Naive thymus-derived CD4-positive, alpha-beta T cell (primary cell): Measurements from ENCODE around the gene FCAMR. TPM values are rescaled to one million over a fixed set of nuclear protein-coding genes. Genes with fewer than 3 reads are reported as not detected.

Experiments
- ATAC-seq: fragments of 150-1000 bp; cut with Tn5 transposase; 2 replicates; pipeline ENCODE4 v1.10.0; 2021; ENCODE audit warnings: mild to moderate bottlenecking, moderate library complexity
- CTCF ChIA-PET: fragments of 350-600 bp; sonication (Branson Sonifier 250); formaldehyde crosslinking; loops from one replicate; lab custom pipeline; 2021; ENCODE audit warnings: antibody characterized with exemption; lab: Charles Lee
- POLR2A ChIA-PET: fragments of 350-600 bp; sonication (Branson Sonifier 250); formaldehyde crosslinking; loops from one replicate; lab custom pipeline; 2021; ENCODE audit warnings: antibody characterized with exemption, inconsistent platforms; lab: Charles Lee
- DNase-seq, 9 donors: peaks; one replicate each; pipeline versions ENCODE4 v3.0.0 to v3.0.0-alpha.2; 2020 to 2022; ENCODE audit warnings: mixed read lengths in 1 of 9
- H3K27ac ChIP-seq: one replicate; pipeline ENCODE4 v1.7.0; 2013; ENCODE audit warnings: mild to moderate bottlenecking, low read depth, low read length, moderate library complexity
- H3K27me3 ChIP-seq, 2 donors: one replicate each; pipeline ENCODE4 v1.7.0; 2013; ENCODE audit warnings: low read length in 2 of 2, mild to moderate bottlenecking in 2 of 2, moderate library complexity in 2 of 2; ENCODE audit not compliant: control insufficient read depth in 2 of 2, insufficient read depth in 2 of 2
- H3K36me3 ChIP-seq, 3 experiments: 1 replicate in 2 of 3; 2 replicates in 1 of 3; pipeline ENCODE4 v1.7.0; 2013; ENCODE audit warnings: low read length in 3 of 3, mild to moderate bottlenecking in 3 of 3, moderate library complexity in 1 of 3; ENCODE audit not compliant: insufficient read depth in 3 of 3, control insufficient read depth in 2 of 3
- H3K4me1 ChIP-seq, 2 donors: one replicate each; pipeline ENCODE4 v1.7.0; 2013; ENCODE audit warnings: low read length in 2 of 2, mild to moderate bottlenecking in 2 of 2, moderate library complexity in 1 of 2; ENCODE audit not compliant: control insufficient read depth in 2 of 2, insufficient read depth in 2 of 2
- H3K4me3 ChIP-seq: 2 replicates; pipeline ENCODE4 v1.7.0; 2013; ENCODE audit warnings: mild to moderate bottlenecking, low read length
- H3K9me3 ChIP-seq, 3 experiments: 1 replicate in 2 of 3; 2 replicates in 1 of 3; pipeline ENCODE4 v1.7.0; 2013; ENCODE audit warnings: low read length in 3 of 3; ENCODE audit not compliant: control insufficient read depth in 2 of 3
- H3K27ac Mint-ChIP-seq, 9 donors: one replicate each; pipeline ENCODE4 v1.8.0; 2020 to 2022; ENCODE audit warnings: mixed read lengths in 9 of 9, mild to moderate bottlenecking in 8 of 9, moderate library complexity in 5 of 9, inconsistent platforms in 2 of 9
- H3K27me3 Mint-ChIP-seq, 5 donors: one replicate each; pipeline ENCODE4 v1.8.0; 2021 to 2022; ENCODE audit warnings: mixed read lengths in 5 of 5, mild to moderate bottlenecking in 1 of 5
- H3K36me3 Mint-ChIP-seq, 5 donors: one replicate each; pipeline ENCODE4 v1.8.0; 2020 to 2022; ENCODE audit warnings: mixed read lengths in 5 of 5, mild to moderate bottlenecking in 3 of 5, inconsistent platforms in 1 of 5
- H3K4me1 Mint-ChIP-seq, 7 donors: one replicate each; pipeline ENCODE4 v1.8.0; 2020 to 2022; ENCODE audit warnings: mixed read lengths in 7 of 7, mild to moderate bottlenecking in 3 of 7, inconsistent platforms in 1 of 7
- H3K4me3 Mint-ChIP-seq, 10 donors: one replicate each; pipeline ENCODE4 v1.8.0; 2020 to 2022; ENCODE audit warnings: mild to moderate bottlenecking in 10 of 10, mixed read lengths in 10 of 10, moderate library complexity in 6 of 10, inconsistent platforms in 2 of 10
- H3K9me3 Mint-ChIP-seq, 11 donors: one replicate each; pipeline ENCODE4 v1.8.0; 2020 to 2022; ENCODE audit warnings: mixed read lengths in 11 of 11, mild to moderate bottlenecking in 4 of 11, inconsistent platforms in 1 of 11, moderate library complexity in 1 of 11
- intact Hi-C, 2 donors: fragments of 100-400 bp; cut with micrococcal nuclease; formaldehyde crosslinking; loops; one replicate each; pipeline ENCODE4 v1.15.1; 2023
- polyA plus RNA-seq, 2 donors: library from polyadenylated mRNA; unstranded; fragments of 300-500 nt; fragmentation: Illumina TruSeq; gene quantifications; one replicate each; pipeline ENCODE4 v1.2.3, GENCODE V29; 2021
- total RNA-seq, 6 experiments: library from RNA in 5 of 6; stranded (reverse) in 5 of 6; gene quantifications; 1 replicate in 5 of 6; 2 replicates in 1 of 6; pipeline ENCODE4 v1.2.3 and lab custom pipeline; 2021 to 2026

FCAMR gene
- total and polyA plus RNA-seq, 7 experiments from 2014 or later, result not detected

GRCh38 chr1:206915030-206915735, 55.1 kb downstream of the FCAMR start:
- intact Hi-C loops, result no loop called here
- Histone ChIP-seq H3K27ac (peak overlapping the region; percentile 90), H3K4me3 (peak overlapping the region; percentile 76), H3K4me1 (peaks cover 66 to 74% of the 10 kb centered on the region in 2 donors), H3K9me3 (no peaks in the 10 kb centered on the region), H3K36me3 (peaks cover 23 to 73% (median 39%) of the 10 kb centered on the region in 3 experiments), H3K27me3 (no peaks in the 10 kb centered on the region)
- Mint-ChIP-seq H3K27me3 (no peaks in the 10 kb centered on the region), H3K36me3 (peaks cover 41 to 79% (median 67%) of the 10 kb centered on the region in 5 donors), H3K27ac (peak overlapping the region in 5 of 9 donors; percentile 3 to 96 (median 91)), H3K4me1 (peaks cover 76 to 86% (median 82%) of the 10 kb centered on the region in 7 donors), H3K9me3 (peaks cover 0 to 4% (median 0%) of the 10 kb centered on the region in 11 donors), H3K4me3 (peak overlapping the region in 1 of 10 donors; percentile 39)
- no peak for ATAC-seq
- POLR2A ChIA-PET, result interaction anchor here (0.6 to 13.0 kb wide), 10 partner anchors 6 to 188 kb away, joined by 3 to 600 read pairs (median 8); partner anchors contain the start of genes FCMR and IL24
- no peak for DNase-seq
- CTCF ChIA-PET, result interaction anchor here (1.0 to 13.0 kb wide), 8 partner anchors 9 to 189 kb away, joined by 3 to 343 read pairs (median 6); no protein-coding TSS in a partner anchor

- ChIA-PET POLR2A (interaction anchor here (0.6 to 13.0 kb wide), 13 partner anchors 7 to 188 kb away, joined by 3 to 600 read pairs (median 8); partner anchors contain the start of genes FCMR and IL24), CTCF (interaction anchor here (1.3 to 13.0 kb wide), 10 partner anchors 8 to 188 kb away, joined by 3 to 343 read pairs (median 14); no protein-coding TSS in a partner anchor)
- Histone ChIP-seq H3K9me3 (no peaks in the 10 kb centered on the region), H3K36me3 (peaks cover 27 to 70% (median 40%) of the 10 kb centered on the region in 3 experiments), H3K27ac (peak overlapping the region; percentile 90), H3K4me3 (no peak overlapping the region), H3K27me3 (no peaks in the 10 kb centered on the region), H3K4me1 (peaks cover 71 to 82% of the 10 kb centered on the region in 2 donors)
- H3K36me3 Mint-ChIP-seq, result peaks cover 37 to 73% (median 60%) of the 10 kb centered on the region in 5 donors
- intact Hi-C loops, result loop anchor here (2.0 to 5.0 kb wide), 2 partner anchors 279 to 282 kb away; partner anchors contain the start of gene DYRK3 (in 1 of the 2)
- H3K4me3 Mint-ChIP-seq, result no peak overlapping the region
- peak overlapping the region in 4 of 9 donors; percentile 83 to 96 (median 92) for H3K27ac Mint-ChIP-seq
- peaks cover 73 to 90% (median 88%) of the 10 kb centered on the region in 7 donors for H3K4me1 Mint-ChIP-seq
- H3K9me3 Mint-ChIP-seq, result peaks cover 0 to 4% (median 0%) of the 10 kb centered on the region in 11 donors
- ATAC-seq (no peak), DNase-seq (no peak)
- H3K27me3 Mint-ChIP-seq, result peaks cover 0 to under 1% (median 0%) of the 10 kb centered on the region in 5 donors
These were observed 56.3 kb downstream of the FCAMR start for GRCh38 chr1:206913766-206914537.

GRCh38 chr1:206912445-206913095, 57.7 kb downstream of the FCAMR start:
- POLR2A ChIA-PET, result interaction anchor here (0.8 to 13.0 kb wide), 21 partner anchors 9 to 187 kb away, joined by 3 to 600 read pairs (median 6); partner anchors contain the start of genes FCMR, IL20 and IL24
- intact Hi-C loops, result loop anchor here (1.0 to 5.0 kb wide), 11 partner anchors 8 to 280 kb away; partner anchors contain the start of genes DYRK3 (in 1 of the 2) and IL20 (in 1 of the 2)
- peak overlapping the region; percentile 90 for H3K27ac ChIP-seq
- H3K4me1 ChIP-seq, result peaks cover 59 to 93% of the 10 kb centered on the region in 2 donors
- Mint-ChIP-seq H3K4me1 (peaks cover 73 to 94% (median 92%) of the 10 kb centered on the region in 7 donors), H3K27me3 (peaks cover 0 to 6% (median 0%) of the 10 kb centered on the region in 5 donors), H3K9me3 (no peaks in the 10 kb centered on the region), H3K36me3 (peaks cover 27 to 72% (median 58%) of the 10 kb centered on the region in 5 donors), H3K4me3 (peak overlapping the region in 3 of 10 donors; percentile 67 to 85 (median 75)), H3K27ac (peak overlapping the region in 4 of 9 donors; percentile 83 to 96 (median 92))
- H3K4me3 ChIP-seq, result no peak overlapping the region
- CTCF ChIA-PET, result interaction anchor here (0.6 to 13.0 kb wide), 34 partner anchors 9 to 200 kb away, joined by 3 to 343 read pairs (median 6); partner anchors contain the start of genes FCMR, IL20 and IL24
- H3K36me3 ChIP-seq, result peaks cover 26 to 75% (median 47%) of the 10 kb centered on the region in 3 experiments
- no peaks in the 10 kb centered on the region for H3K9me3 ChIP-seq
- H3K27me3 ChIP-seq, result no peaks in the 10 kb centered on the region
- peak; percentile 73 for ATAC-seq
- peak; percentile 26 to 73 (median 67) for DNase-seq

- Histone ChIP-seq H3K27ac (peak overlapping the region; percentile 15), H3K36me3 (peaks cover 19 to 67% (median 50%) of the 10 kb centered on the region in 3 experiments), H3K4me3 (no peak overlapping the region), H3K4me1 (peaks cover 54 to 92% of the 10 kb centered on the region in 2 donors), H3K9me3 (no peaks in the 10 kb centered on the region), H3K27me3 (no peaks in the 10 kb centered on the region)
- Mint-ChIP-seq H3K4me1 (peaks cover 72 to 94% (median 86%) of the 10 kb centered on the region in 7 donors), H3K27ac (peak overlapping the region in 7 of 9 donors; percentile 77 to 96 (median 90)), H3K36me3 (peaks cover 16 to 60% (median 56%) of the 10 kb centered on the region in 5 donors), H3K4me3 (peak overlapping the region in 7 of 10 donors; percentile 54 to 79 (median 74)), H3K27me3 (peaks cover 0 to 6% (median 0%) of the 10 kb centered on the region in 5 donors), H3K9me3 (no peaks in the 10 kb centered on the region)
- POLR2A ChIA-PET, result interaction anchor here (0.7 to 13.0 kb wide), 13 partner anchors 10 to 200 kb away, joined by 3 to 600 read pairs (median 6); partner anchors contain the start of genes FCMR, IL20 and IL24
- CTCF ChIA-PET, result interaction anchor here (0.7 to 13.0 kb wide), 23 partner anchors 11 to 185 kb away, joined by 3 to 343 read pairs (median 13); partner anchors contain the start of genes FCMR, IL10, IL20 and IL24
- peak; percentile 65 for ATAC-seq
- DNase-seq, result peak in 7 of 9 donors; percentile 44 to 70 (median 64)
- intact Hi-C loops, result loop anchor here (1.0 to 5.0 kb wide), 3 partner anchors 46 to 279 kb away; partner anchors contain the start of gene IL20 (in 1 of the 2)
These were observed 59.1 kb downstream of the FCAMR start for GRCh38 chr1:206911064-206911663.

- peak overlapping the region; percentile 35 for H3K4me3 ChIP-seq
- no peaks in the 10 kb centered on the region for H3K9me3 Mint-ChIP-seq
- CTCF ChIA-PET, result interaction anchor here (0.6 to 3.8 kb wide), 14 partner anchors 10 to 194 kb away, joined by 3 to 56 read pairs (median 7); partner anchors contain the start of gene FCMR
- peaks cover 0 to 6% (median 0%) of the 10 kb centered on the region in 5 donors for H3K27me3 Mint-ChIP-seq
- peaks cover 70 to 94% (median 86%) of the 10 kb centered on the region in 7 donors for H3K4me1 Mint-ChIP-seq
- H3K36me3 Mint-ChIP-seq, result peaks cover 10 to 58% (median 55%) of the 10 kb centered on the region in 5 donors
- DNase-seq, result no peak
- H3K27ac Mint-ChIP-seq, result peak overlapping the region in 7 of 9 donors; percentile 77 to 96 (median 88)
- POLR2A ChIA-PET, result interaction anchor here (0.6 to 17.9 kb wide), 21 partner anchors 7 to 174 kb away, joined by 3 to 600 read pairs (median 6); partner anchors contain the start of genes FCMR and IL24
- peaks cover 23 to 63% (median 47%) of the 10 kb centered on the region in 3 experiments for H3K36me3 ChIP-seq
- H3K9me3 ChIP-seq, result no peaks in the 10 kb centered on the region
- peak overlapping the region; percentile 75 for H3K27ac ChIP-seq
- peak overlapping the region in 8 of 10 donors; percentile 39 to 81 (median 74) for H3K4me3 Mint-ChIP-seq
- peaks cover 55 to 92% of the 10 kb centered on the region in 2 donors for H3K4me1 ChIP-seq
- no peaks in the 10 kb centered on the region for H3K27me3 ChIP-seq
- intact Hi-C loops, result loop anchor here (1.0 to 5.0 kb wide), 4 partner anchors 9 to 353 kb away; no protein-coding TSS in a partner anchor
- no peak for ATAC-seq
These were observed 60.4 kb downstream of the FCAMR start for GRCh38 chr1:206909883-206910318.
